WTC11 (cell line): ENCODE results near the gene PDE8A. TPM values are rescaled to one million over a fixed set of nuclear protein-coding genes. Genes with fewer than 3 reads are reported as not detected.

Experiments used
- ATAC-seq: fragments of 200-7000 bp; cut with Tn5 transposase; 2 replicates; pipeline ENCODE4 v1.10.0; 2021; ENCODE audit warnings: mild to moderate bottlenecking, moderate library complexity
- CTCF ChIA-PET: fragments of 300-600 bp; sonication (Branson Sonifier 250); formaldehyde crosslinking; loops from one replicate; lab custom pipeline; 2021; ENCODE audit warnings: antibody characterized with exemption; lab: Charles Lee
- POLR2A ChIA-PET: fragments of 350-600 bp; sonication (Branson Sonifier 250); formaldehyde crosslinking; loops from one replicate; lab custom pipeline; 2021; ENCODE audit warnings: antibody characterized with exemption; lab: Charles Lee
- DNase-seq: peaks from one replicate; pipeline ENCODE4 v3.0.0; 2021; ENCODE audit warnings: low spot score
- H3K27ac Mint-ChIP-seq: 2 replicates; pipeline ENCODE4 v1.8.0; 2021; ENCODE audit warnings: mixed read lengths
- H3K27me3 Mint-ChIP-seq: 2 replicates; pipeline ENCODE4 v1.8.0; 2021; ENCODE audit warnings: low read depth, mild to moderate bottlenecking, moderate library complexity, mixed read lengths
- H3K36me3 Mint-ChIP-seq: 2 replicates; pipeline ENCODE4 v1.8.0; 2021; ENCODE audit warnings: mixed read lengths
- H3K4me1 Mint-ChIP-seq: 2 replicates; pipeline ENCODE4 v1.8.0; 2022; ENCODE audit warnings: mixed read lengths
- H3K4me3 Mint-ChIP-seq: 2 replicates; pipeline ENCODE4 v1.8.0; 2021; ENCODE audit warnings: mild to moderate bottlenecking, moderate library complexity, mixed read lengths
- H3K9me3 Mint-ChIP-seq: 2 replicates; pipeline ENCODE4 v1.8.0; 2021; ENCODE audit warnings: mixed read lengths
- AR ChIP-seq: fragments of 250-450 bp; sonication (Bioruptor Pico); IDR thresholded peaks from 2 replicates; pipeline ENCODE4 v1.9.0; 2021; ENCODE audit warnings: mild to moderate bottlenecking
- ATF1 ChIP-seq: sonication (generic); formaldehyde crosslinking; IDR thresholded peaks from 2 replicates; pipeline ENCODE4 v1.8.1; 2023; ENCODE audit warnings: mild to moderate bottlenecking, moderate library complexity, missing genetic modification reagents
- CREM ChIP-seq: sonication (generic); formaldehyde crosslinking; IDR thresholded peaks from 2 replicates; pipeline ENCODE4 v1.8.1; 2022; ENCODE audit warnings: mild to moderate bottlenecking, missing genetic modification reagents, moderate library complexity
- E2F1 ChIP-seq: sonication (generic); formaldehyde crosslinking; IDR thresholded peaks from 2 replicates; pipeline ENCODE4 v1.8.0; 2022; ENCODE audit warnings: mild to moderate bottlenecking, missing genetic modification reagents
- ESRRA ChIP-seq: sonication (generic); formaldehyde crosslinking; IDR thresholded peaks from 2 replicates; pipeline ENCODE4 v1.8.1; 2022; ENCODE audit warnings: mild to moderate bottlenecking, missing genetic modification reagents, borderline replicate concordance
- FOXP1 ChIP-seq: sonication (generic); formaldehyde crosslinking; IDR thresholded peaks from 2 replicates; pipeline ENCODE4 v1.8.0; 2022; ENCODE audit warnings: missing genetic modification reagents, mild to moderate bottlenecking, moderate library complexity, borderline replicate concordance
- HMGXB4 ChIP-seq: sonication (generic); formaldehyde crosslinking; IDR thresholded peaks from 2 replicates; pipeline ENCODE4 v1.8.1; 2023; ENCODE audit warnings: mild to moderate bottlenecking, moderate library complexity, missing genetic modification reagents
- NFATC4 ChIP-seq: fragments of 250-450 bp; sonication (Bioruptor Pico); IDR thresholded peaks from 2 replicates; pipeline ENCODE4 v1.9.0; 2021; ENCODE audit warnings: mild to moderate bottlenecking
- NFYB ChIP-seq: sonication (generic); formaldehyde crosslinking; conservative IDR thresholded peaks from 2 replicates; pipeline ENCODE4 v1.8.0; 2022; ENCODE audit warnings: low read depth, missing genetic modification reagents
- PRDM15 ChIP-seq: sonication (generic); formaldehyde crosslinking; IDR thresholded peaks from 2 replicates; pipeline ENCODE4 v1.8.0; 2022; ENCODE audit warnings: missing genetic modification reagents
- TEAD1 ChIP-seq: sonication (generic); formaldehyde crosslinking; IDR thresholded peaks from 2 replicates; pipeline ENCODE4 v1.8.0; 2022; ENCODE audit warnings: mild to moderate bottlenecking, missing genetic modification reagents
- TEAD4 ChIP-seq: sonication (generic); formaldehyde crosslinking; IDR thresholded peaks from 2 replicates; pipeline ENCODE4 v1.8.0; 2022; ENCODE audit warnings: mild to moderate bottlenecking, missing genetic modification reagents
- USF2 ChIP-seq: sonication (generic); formaldehyde crosslinking; IDR thresholded peaks from 2 replicates; pipeline ENCODE4 v1.8.1; 2023; ENCODE audit warnings: mild to moderate bottlenecking, missing genetic modification reagents, moderate library complexity
- ZNF219 ChIP-seq: sonication (generic); formaldehyde crosslinking; IDR thresholded peaks from 2 replicates; pipeline ENCODE4 v1.8.0; 2023; ENCODE audit warnings: missing genetic modification reagents, mild to moderate bottlenecking, borderline replicate concordance
- ZSCAN18 ChIP-seq: fragments of 250-450 bp; sonication (Bioruptor Pico); IDR thresholded peaks from 2 replicates; pipeline ENCODE4 v2.1.2; 2022; ENCODE audit warnings: mild to moderate bottlenecking, moderate library complexity
- total RNA-seq: library from RNA; stranded (reverse); gene quantifications from 3 replicates; pipeline ENCODE4 v1.2.3, GENCODE V29; 2021

PDE8A gene
- total RNA-seq, 1 experiment from 2014 or later: 13.9 TPM

GRCh38 chr15:85157344-85157743 lies 175.7 kb downstream of the PDE8A start (continued):
- TF ChIP-seq AR (CRISPR knock-in tag) (no peak), NFYB (CRISPR knock-in tag) (no peak), ZSCAN18 (CRISPR knock-in tag) (no peak), NFATC4 (CRISPR knock-in tag) (no peak), HMGXB4 (CRISPR knock-in tag) (no peak), ZNF219 (CRISPR knock-in tag) (no peak)
- TF ChIP-seq, all 79 proteins: peak for 0

GRCh38 chr15:85162237-85162636 lies 180.6 kb downstream of the PDE8A start:
- H3K4me3 Mint-ChIP-seq: no peak overlapping the region
- no peaks in the 10 kb centered on the region; the same call in 1 of the 2 replicates for H3K27me3 Mint-ChIP-seq
- H3K9me3 Mint-ChIP-seq: peaks cover 55% of the 10 kb centered on the region
- TF ChIP-seq CREM (CRISPR knock-in tag) (no peak), E2F1 (CRISPR knock-in tag) (no peak)
- TF ChIP-seq, all 79 proteins: peak for 0
- no peak for ATAC-seq
- ChIA-PET CTCF (no interaction called here), POLR2A (no interaction called here)
- DNase-seq: no peak
- Mint-ChIP-seq H3K4me1 (peaks cover 8% of the 10 kb centered on the region; the same call in 1 of the 2 replicates), H3K36me3 (peaks cover 35% of the 10 kb centered on the region), H3K27ac (no peak overlapping the region)

GRCh38 chr15:85164841-85165466 lies 183.3 kb downstream of the PDE8A start:
- CTCF ChIA-PET: no interaction called here
- Mint-ChIP-seq H3K4me1 (peaks cover 12% of the 10 kb centered on the region), H3K9me3 (peaks cover 51% of the 10 kb centered on the region), H3K4me3 (no peak overlapping the region), H3K27me3 (no peaks in the 10 kb centered on the region; the same call in 1 of the 2 replicates), H3K36me3 (peaks cover 35% of the 10 kb centered on the region), H3K27ac (no peak overlapping the region)
- ATAC-seq (no peak), DNase-seq (no peak)
- POLR2A ChIA-PET: no interaction called here
- no peak for TF ChIP-seq E2F1 (CRISPR knock-in tag)
- no peak; the same call in 1 of the 2 replicates for TF ChIP-seq USF2 (CRISPR knock-in tag)
- no peak for TF ChIP-seq AR (CRISPR knock-in tag)
- no peak for TF ChIP-seq PRDM15
- no peak for TF ChIP-seq FOXP1 (CRISPR knock-in tag)
- TF ChIP-seq ATF1 (CRISPR knock-in tag): no peak
- TF ChIP-seq TEAD4 (CRISPR knock-in tag): no peak
- TF ChIP-seq TEAD1 (CRISPR knock-in tag): no peak
- no peak for TF ChIP-seq ESRRA
